Endodermal cell (in vitro differentiated cells): Measurements from ENCODE around the gene TSPAN8. TPM values are rescaled to one million over a fixed set of nuclear protein-coding genes. Genes with fewer than 3 reads are reported as not detected.

Source experiments
- DNase-seq: peaks from one replicate; pipeline ENCODE4 v3.0.0-alpha.2; 2017
- H3K27ac ChIP-seq: 2 replicates; pipeline ENCODE4 v1.5.1; 2013; ENCODE audit warnings: mild to moderate bottlenecking, low read depth, low read length, moderate library complexity
- H3K27me3 ChIP-seq: 2 replicates; pipeline ENCODE4 v1.6.1; 2013; ENCODE audit warnings: mild to moderate bottlenecking, low read length, moderate library complexity; ENCODE audit not compliant: insufficient read depth, control insufficient read depth, poor library complexity, severe bottlenecking
- H3K36me3 ChIP-seq: 2 replicates; pipeline ENCODE4 v1.7.0; 2013; ENCODE audit warnings: mild to moderate bottlenecking, low read length, moderate library complexity; ENCODE audit not compliant: control insufficient read depth, insufficient read depth
- H3K4me1 ChIP-seq: one replicate; pipeline ENCODE4 v1.7.0; 2013; ENCODE audit warnings: low read length; ENCODE audit not compliant: control insufficient read depth, insufficient read depth
- H3K4me3 ChIP-seq: 2 replicates; pipeline ENCODE4 v1.5.1; 2013; ENCODE audit warnings: mild to moderate bottlenecking, low read length, moderate library complexity
- H3K9ac ChIP-seq: 2 replicates; pipeline ENCODE4 v1.6.1; 2013; ENCODE audit warnings: mild to moderate bottlenecking, low read length, moderate library complexity; ENCODE audit not compliant: poor library complexity, severe bottlenecking; ENCODE audit errors: extremely low read depth
- H3K9me3 ChIP-seq: 2 replicates; pipeline ENCODE4 v1.6.1; 2013; ENCODE audit warnings: mild to moderate bottlenecking, low read length, moderate library complexity; ENCODE audit not compliant: control insufficient read depth
- H3K27ac Mint-ChIP-seq: 2 replicates; pipeline ENCODE4 v1.8.0; 2020; ENCODE audit warnings: mixed read lengths
- H3K27me3 Mint-ChIP-seq: 2 replicates; pipeline ENCODE4 v1.8.0; 2021; ENCODE audit warnings: mild to moderate bottlenecking, mixed read lengths; ENCODE audit not compliant: insufficient read depth
- H3K36me3 Mint-ChIP-seq: 2 replicates; pipeline ENCODE4 v1.8.0; 2020; ENCODE audit warnings: low read depth, mixed read lengths
- H3K4me1 Mint-ChIP-seq: 2 replicates; pipeline ENCODE4 v1.8.0; 2020; ENCODE audit warnings: mixed read lengths
- H3K4me3 Mint-ChIP-seq: 2 replicates; pipeline ENCODE4 v1.8.0; 2020; ENCODE audit warnings: mild to moderate bottlenecking, moderate library complexity, mixed read lengths
- H3K9me3 Mint-ChIP-seq: 2 replicates; pipeline ENCODE4 v1.8.0; 2020; ENCODE audit warnings: mild to moderate bottlenecking, mixed read lengths
- CTCF ChIP-seq: fragments of 200-600 bp; sonication (generic); conservative IDR thresholded peaks from 2 replicates; pipeline ENCODE4 v1.5.0; 2021; ENCODE audit warnings: antibody characterized with exemption, mild to moderate bottlenecking
- WGBS, 2 experiments: methylation state at CpG; one replicate each; pipeline versions ENCODE4 v1.1.5 to v1.1.7; 2013; ENCODE audit warnings: missing lambda C conversion rate in 2 of 2, mixed read lengths in 1 of 2; ENCODE audit not compliant: insufficient coverage in 1 of 2, insufficient read length in 1 of 2; 5-methylcytosine and 5-hydroxymethylcytosine counted together
- total RNA-seq, 2 donors: library from RNA; stranded (reverse); fragmentation: NEBNext Ultra II Directional in 1 of 2; extraction: Animal tissue kit (Norgen Biotek cat#: 25700) in 1 of 2; gene quantifications; 2 replicates in 1 of 2; 3 replicates in 1 of 2; pipeline ENCODE4 v1.2.1, GENCODE V29; 2021

The TSPAN8 gene
- total RNA-seq, 2 donors from 2014 or later = 0.48 to 1.0 TPM

GRCh38 chr12:71128191-71128788 lies 29.5 kb downstream of the TSPAN8 start:
- H3K27me3 Mint-ChIP-seq = no peaks in the 10 kb centered on the region
- no peaks in the 10 kb centered on the region for H3K4me1 Mint-ChIP-seq
- Histone ChIP-seq H3K36me3 (no peaks in the 10 kb centered on the region), H3K9me3 (no peaks in the 10 kb centered on the region), H3K27ac (no peak overlapping the region), H3K27me3 (no peaks in the 10 kb centered on the region), H3K9ac (no peak overlapping the region), H3K4me1 (no peaks in the 10 kb centered on the region), H3K4me3 (no peak overlapping the region)
- DNase-seq = no peak
- no peaks in the 10 kb centered on the region for H3K9me3 Mint-ChIP-seq
- no peaks in the 10 kb centered on the region for H3K36me3 Mint-ChIP-seq
- no peak overlapping the region for H3K27ac Mint-ChIP-seq
- WGBS, 2 experiments = 87 to 100% methylated on average over 1 of the region's 1 CpG
- no peak for TF ChIP-seq CTCF
- H3K4me3 Mint-ChIP-seq = no peak overlapping the region

- H3K36me3 Mint-ChIP-seq = no peaks in the 10 kb centered on the region
- H3K4me3 Mint-ChIP-seq = no peak overlapping the region
- 100% methylated on average over 1 of the region's 1 CpG; no CpG with 5 or more reads in 1 of the 2 experiments for WGBS, 2 experiments
- H3K9ac ChIP-seq = no peak overlapping the region
- no peaks in the 10 kb centered on the region for H3K9me3 ChIP-seq
- H3K27ac Mint-ChIP-seq = no peak overlapping the region
- no peaks in the 10 kb centered on the region for H3K27me3 ChIP-seq
- DNase-seq = no peak
- TF ChIP-seq CTCF = no peak
- H3K36me3 ChIP-seq = no peaks in the 10 kb centered on the region
- H3K4me1 ChIP-seq = no peaks in the 10 kb centered on the region
- no peaks in the 10 kb centered on the region for H3K9me3 Mint-ChIP-seq
- H3K4me3 ChIP-seq = no peak overlapping the region
- no peak overlapping the region for H3K27ac ChIP-seq
- H3K4me1 Mint-ChIP-seq = no peaks in the 10 kb centered on the region
- no peaks in the 10 kb centered on the region for H3K27me3 Mint-ChIP-seq
These were observed 31.9 kb downstream of the TSPAN8 start for GRCh38 chr12:71125949-71126348.

- H3K27ac ChIP-seq = no peak overlapping the region
- H3K36me3 ChIP-seq = no peaks in the 10 kb centered on the region
- WGBS, 2 experiments = 58 to 67% methylated on average over 1 to 2 of the region's 2 CpGs
- no peaks in the 10 kb centered on the region for H3K27me3 Mint-ChIP-seq
- H3K27ac Mint-ChIP-seq = no peak overlapping the region
- no peak overlapping the region for H3K4me3 Mint-ChIP-seq
- no peaks in the 10 kb centered on the region for H3K9me3 Mint-ChIP-seq
- DNase-seq = no peak
- H3K9ac ChIP-seq = no peak overlapping the region
- no peaks in the 10 kb centered on the region for H3K27me3 ChIP-seq
- TF ChIP-seq CTCF = peak; percentile 21
- H3K4me1 ChIP-seq = no peaks in the 10 kb centered on the region
- H3K36me3 Mint-ChIP-seq = no peaks in the 10 kb centered on the region
- H3K4me3 ChIP-seq = no peak overlapping the region
- no peaks in the 10 kb centered on the region for H3K9me3 ChIP-seq
- no peaks in the 10 kb centered on the region for H3K4me1 Mint-ChIP-seq
These were observed 32.3 kb downstream of the TSPAN8 start for GRCh38 chr12:71125515-71125914.
